GM13977 (cell line): ENCODE results near the gene FGF18.

Experiments
- DNase-seq: peaks from one replicate; pipeline ENCODE4 v3.0.0; 2012; ENCODE audit warnings: low spot score
- in situ Hi-C: fragments of 300-500 bp; cut with MboI; formaldehyde crosslinking; loops from one replicate; pipeline ENCODE4 v1.12.0; 2022; ENCODE audit warnings: low sequenced_read_pairs, low pct_unique_long_range_greater_than_20kb, mixed read lengths, inconsistent platforms; ENCODE audit not compliant: unreplicated experiment
- TF ChIP-seq, protein P1 (sequence below): IDR thresholded peaks from 2 replicates; pipeline ENCODE4 v1.5.1; 2012; ENCODE audit warnings: mild to moderate bottlenecking, control low read depth; ENCODE audit not compliant: insufficient read depth; ENCODE audit errors: extremely low read depth, missing control alignments

FGF18 gene

DNA sequence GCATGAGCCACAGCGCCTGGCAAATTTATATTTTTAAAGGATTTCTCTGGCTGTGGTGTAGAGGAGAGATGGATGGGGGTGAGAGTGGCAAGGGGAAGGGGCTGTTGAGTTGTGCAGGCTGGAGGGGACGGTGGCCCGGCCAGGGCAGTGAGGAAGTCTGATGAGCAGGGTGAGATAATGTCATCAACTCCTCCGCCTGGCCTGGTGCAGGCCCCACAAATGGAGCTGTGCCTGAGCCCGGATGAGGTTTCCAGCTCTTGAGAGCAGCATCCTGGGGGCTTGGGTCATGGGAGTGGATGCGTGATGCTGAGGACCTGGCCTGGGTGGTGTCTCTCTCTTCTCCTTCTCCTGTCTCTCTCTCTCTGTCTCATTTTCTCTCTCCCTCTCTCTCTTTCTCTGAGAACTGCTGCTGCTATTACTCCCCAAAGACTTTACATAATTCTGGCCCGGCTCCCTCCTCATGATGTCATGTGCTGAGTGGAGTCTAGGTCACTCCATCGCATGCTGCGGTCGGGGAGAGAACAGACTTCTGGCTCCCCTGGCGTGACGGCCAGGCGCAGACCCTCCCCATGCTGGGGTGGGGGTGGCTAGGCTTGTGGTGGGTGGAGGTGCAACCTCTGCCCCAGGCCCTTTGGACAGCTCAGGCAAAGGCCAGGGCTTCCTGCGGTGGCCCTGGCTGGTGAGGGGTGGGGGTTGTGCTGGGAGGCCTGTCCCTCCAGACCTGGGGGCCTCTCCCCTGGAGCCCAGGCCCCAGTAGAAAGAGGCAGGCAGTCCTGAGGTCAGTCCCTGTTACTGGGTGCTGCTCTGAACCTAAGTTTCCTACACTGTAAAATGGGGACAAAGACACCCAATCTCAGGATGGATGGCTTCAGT is 26.4 kb downstream of the FGF18 start:
- TF ChIP-seq, protein P1, sequence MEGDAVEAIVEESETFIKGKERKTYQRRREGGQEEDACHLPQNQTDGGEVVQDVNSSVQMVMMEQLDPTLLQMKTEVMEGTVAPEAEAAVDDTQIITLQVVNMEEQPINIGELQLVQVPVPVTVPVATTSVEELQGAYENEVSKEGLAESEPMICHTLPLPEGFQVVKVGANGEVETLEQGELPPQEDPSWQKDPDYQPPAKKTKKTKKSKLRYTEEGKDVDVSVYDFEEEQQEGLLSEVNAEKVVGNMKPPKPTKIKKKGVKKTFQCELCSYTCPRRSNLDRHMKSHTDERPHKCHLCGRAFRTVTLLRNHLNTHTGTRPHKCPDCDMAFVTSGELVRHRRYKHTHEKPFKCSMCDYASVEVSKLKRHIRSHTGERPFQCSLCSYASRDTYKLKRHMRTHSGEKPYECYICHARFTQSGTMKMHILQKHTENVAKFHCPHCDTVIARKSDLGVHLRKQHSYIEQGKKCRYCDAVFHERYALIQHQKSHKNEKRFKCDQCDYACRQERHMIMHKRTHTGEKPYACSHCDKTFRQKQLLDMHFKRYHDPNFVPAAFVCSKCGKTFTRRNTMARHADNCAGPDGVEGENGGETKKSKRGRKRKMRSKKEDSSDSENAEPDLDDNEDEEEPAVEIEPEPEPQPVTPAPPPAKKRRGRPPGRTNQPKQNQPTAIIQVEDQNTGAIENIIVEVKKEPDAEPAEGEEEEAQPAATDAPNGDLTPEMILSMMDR, result no peak
- in situ Hi-C loops, result no loop called here
- no peak for DNase-seq

DNA sequence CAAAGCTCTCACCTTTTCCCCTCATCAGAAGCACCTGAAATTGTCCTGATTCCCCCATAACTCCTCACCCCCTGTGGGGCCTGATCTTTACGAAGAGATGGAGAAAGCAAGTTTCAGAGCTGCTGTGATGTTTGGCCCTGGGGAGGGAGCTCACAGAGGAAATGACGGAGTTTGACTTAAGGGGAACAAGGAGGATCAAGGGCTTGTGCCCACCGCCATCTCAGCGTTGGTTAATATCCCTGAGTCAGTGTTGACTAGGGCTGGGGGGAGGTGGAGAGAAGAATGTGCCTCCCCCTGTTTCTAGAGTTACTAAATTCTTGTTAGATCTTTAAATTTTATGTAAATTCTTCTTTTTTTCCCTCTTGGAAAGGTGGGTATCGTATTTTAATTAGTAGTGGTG is 27.8 kb downstream of the FGF18 start:
- in situ Hi-C loops, result no loop called here
- no peak for DNase-seq
- TF ChIP-seq, protein P1, result no peak

DNA sequence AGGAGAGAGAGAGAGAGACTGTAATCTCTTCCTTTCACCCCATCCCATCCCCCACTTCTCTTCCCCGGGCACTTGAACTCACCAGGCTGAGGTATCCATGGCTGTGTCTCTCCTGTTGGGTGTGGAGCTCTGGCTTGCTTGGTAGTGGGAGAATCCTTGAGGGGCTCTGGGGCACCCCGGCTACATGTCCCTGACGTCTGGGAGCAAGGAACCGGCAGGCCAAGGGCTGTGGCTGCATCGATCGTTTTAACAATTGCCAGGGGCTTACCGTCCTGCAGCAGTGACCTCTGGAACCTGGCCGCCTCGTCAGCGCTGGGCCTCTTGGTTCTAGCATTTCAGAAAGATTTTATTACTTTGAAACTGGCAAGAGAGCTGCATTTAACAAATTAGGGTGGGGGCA is 30.0 kb downstream of the FGF18 start:
- DNase-seq, result no peak
- in situ Hi-C loops, result no loop called here
- TF ChIP-seq, protein P1, result no peak

DNA sequence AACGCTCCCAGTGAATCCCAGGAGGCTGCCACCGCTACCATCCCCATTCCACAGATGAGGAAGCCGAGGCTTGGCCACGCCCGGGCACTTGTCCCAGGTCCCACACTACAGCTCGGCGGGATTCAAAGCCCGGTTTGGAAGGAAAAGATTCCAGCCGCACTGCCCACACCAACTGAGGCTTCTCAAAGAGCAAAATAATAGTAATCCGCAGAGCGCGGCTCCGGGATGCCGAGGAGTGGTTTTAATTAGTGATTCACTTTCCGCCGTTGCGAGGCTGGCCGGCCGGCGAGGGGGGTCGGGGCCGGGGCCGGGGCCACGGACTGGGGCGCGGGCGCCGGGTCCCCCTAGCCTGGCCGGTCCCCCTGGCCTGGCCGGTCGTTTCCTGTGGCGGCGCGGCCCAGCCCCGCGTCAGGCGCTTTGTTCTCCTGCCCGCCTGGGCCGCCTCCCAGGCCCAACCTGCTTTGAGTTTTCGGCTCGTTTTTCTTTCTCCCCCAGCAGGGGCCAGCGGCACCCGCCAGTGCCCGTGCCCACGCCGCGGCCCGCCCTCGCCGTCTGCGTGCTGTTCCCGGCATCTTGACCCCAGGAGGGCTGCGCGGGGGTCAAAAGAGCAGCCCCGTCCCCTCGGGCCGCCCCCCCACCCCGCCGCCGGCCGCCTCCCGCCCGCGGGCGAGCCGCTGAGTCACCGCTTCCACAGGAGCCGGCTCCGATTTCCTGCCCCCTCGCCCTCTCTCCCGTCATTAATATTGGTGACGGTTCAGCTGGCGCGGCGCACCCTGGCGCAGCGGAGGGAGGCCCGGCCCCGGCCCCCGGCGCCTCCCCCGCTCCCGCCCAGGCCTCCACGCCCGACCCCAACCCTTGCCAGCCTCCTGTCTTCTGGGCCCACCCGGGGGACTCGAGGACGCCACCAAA is 31.2 kb downstream of the FGF18 start:
- TF ChIP-seq, protein P1, result no peak
- in situ Hi-C loops, result no loop called here
- DNase-seq, result no peak

DNA sequence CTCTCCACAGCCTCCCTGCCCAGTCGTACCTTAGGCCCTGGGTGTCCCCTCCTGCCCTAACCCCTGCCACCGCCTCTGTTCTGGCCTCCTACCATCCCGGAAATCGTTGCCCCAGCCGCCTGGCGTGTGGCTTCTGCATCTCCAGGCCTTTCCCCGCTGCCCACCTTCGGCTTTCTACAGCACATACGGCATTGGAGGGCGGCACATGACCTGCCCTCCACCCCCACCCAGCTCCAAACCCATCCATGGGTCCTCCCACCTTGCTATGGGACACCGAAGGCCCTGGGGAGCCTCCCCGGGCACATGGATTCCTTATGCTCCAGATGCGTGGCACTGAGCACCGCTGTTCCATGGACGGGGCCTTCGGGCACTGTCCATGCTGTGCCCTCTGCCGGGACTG is 32.0 kb downstream of the FGF18 start:
- TF ChIP-seq, protein P1, result no peak
- in situ Hi-C loops, result no loop called here
- DNase-seq, result no peak

DNA sequence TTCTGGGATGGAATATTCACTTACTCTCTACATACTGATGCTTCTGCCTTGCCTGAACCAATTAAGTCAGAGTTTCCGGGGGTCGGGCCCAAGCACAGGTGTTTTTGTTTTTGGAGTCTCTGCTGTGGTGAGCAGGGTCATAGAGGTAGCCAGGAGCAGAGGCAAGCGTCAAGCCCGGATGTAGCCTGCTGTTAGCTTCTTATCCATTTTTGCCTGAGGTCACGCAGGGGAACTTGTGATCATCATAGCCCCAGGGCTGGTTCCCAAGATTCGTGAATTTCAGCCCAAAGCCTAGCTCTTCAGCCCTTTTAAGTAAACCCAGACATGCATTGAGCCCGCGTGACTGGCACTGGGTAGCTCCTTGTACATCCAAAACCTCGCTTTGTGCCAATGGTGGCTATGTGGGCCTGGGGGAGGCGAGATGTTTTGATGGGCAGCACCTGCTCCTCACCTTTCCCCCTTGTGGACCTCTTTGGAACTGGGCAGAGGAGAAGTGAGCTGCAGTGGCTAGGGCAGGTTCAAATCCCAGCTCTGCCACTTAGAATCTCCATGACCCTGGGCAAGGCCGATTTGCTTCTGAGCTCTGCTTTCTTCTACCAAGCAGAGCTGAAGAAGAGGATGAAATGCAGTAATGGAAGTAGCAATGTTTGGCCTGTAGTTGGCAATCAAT is 33.7 kb downstream of the FGF18 start:
- TF ChIP-seq, protein P1, result no peak
- DNase-seq, result no peak
- in situ Hi-C loops, result no loop called here
